ENCODE measurements around the gene IQCB1. TPM values are rescaled to one million over a fixed set of nuclear protein-coding genes. Genes with fewer than 3 reads are reported as not detected.
A peak's percentile ranks its signal among the peaks of the same experiment; 100 is the strongest.
"Not testable (repeated sequence)": the region's sequence is repeated elsewhere in the genome, so short reads cannot be mapped to it uniquely, and the experiment has no call there.

IQCB1 gene
- total RNA-seq, 2 donors from 2014 or later: 12.5 to 30.9 TPM

DNA sequence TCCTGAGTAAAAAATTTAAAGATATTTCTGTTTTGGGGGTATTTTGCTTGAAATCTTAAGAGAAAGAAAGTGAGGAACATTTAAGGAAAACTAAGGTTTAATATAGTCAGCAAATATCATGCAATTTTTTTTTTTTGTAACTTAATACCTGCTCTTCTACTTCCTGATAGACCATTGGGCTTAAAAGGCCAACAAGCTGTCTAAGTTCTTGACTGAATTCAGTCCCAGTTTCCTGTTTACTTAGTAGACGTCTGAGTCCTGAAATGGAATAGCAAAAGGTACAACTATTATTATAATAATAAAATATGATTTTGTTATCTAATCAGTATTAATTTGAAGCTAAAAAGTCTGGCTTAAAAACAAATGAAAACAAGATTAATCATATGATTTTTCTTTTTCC lies 37.9 kb downstream of the IQCB1 start:
- Histone ChIP-seq H3K4me3 (no peak overlapping the region), H3K4me1 (no peaks in the 10 kb centered on the region), H3K27ac (peak overlapping the region in 1 of 4 donors; percentile 11), H3K9me3 (no peaks in the 10 kb centered on the region), H3K36me3 (replicated peaks in 1 of 2; ENCODE audit: insufficient read depth in 1 of 2, low read depth in 2 of 2) (peaks cover 0 to 3% of the 10 kb centered on the region in 2 donors), H3K27me3 (no peaks in the 10 kb centered on the region)
- ATAC-seq (peak; percentile 56), DNase-seq (no peak)
- WGBS, 2 donors: 10 to 13% methylated on average over 1 of the region's 1 CpG
- intact Hi-C loops (cut with DNase I): no loop called here
- TF ChIP-seq, protein P1, sequence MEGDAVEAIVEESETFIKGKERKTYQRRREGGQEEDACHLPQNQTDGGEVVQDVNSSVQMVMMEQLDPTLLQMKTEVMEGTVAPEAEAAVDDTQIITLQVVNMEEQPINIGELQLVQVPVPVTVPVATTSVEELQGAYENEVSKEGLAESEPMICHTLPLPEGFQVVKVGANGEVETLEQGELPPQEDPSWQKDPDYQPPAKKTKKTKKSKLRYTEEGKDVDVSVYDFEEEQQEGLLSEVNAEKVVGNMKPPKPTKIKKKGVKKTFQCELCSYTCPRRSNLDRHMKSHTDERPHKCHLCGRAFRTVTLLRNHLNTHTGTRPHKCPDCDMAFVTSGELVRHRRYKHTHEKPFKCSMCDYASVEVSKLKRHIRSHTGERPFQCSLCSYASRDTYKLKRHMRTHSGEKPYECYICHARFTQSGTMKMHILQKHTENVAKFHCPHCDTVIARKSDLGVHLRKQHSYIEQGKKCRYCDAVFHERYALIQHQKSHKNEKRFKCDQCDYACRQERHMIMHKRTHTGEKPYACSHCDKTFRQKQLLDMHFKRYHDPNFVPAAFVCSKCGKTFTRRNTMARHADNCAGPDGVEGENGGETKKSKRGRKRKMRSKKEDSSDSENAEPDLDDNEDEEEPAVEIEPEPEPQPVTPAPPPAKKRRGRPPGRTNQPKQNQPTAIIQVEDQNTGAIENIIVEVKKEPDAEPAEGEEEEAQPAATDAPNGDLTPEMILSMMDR (IDR thresholded peaks at IDR 0.05): no peak
- no peak for TF ChIP-seq POLR2A (IDR thresholded peaks at IDR 0.05)

- no peaks in the 10 kb centered on the region for H3K9me3 ChIP-seq
- H3K4me1 ChIP-seq: no peaks in the 10 kb centered on the region
- H3K4me3 ChIP-seq: no peak overlapping the region
- WGBS, 2 donors: 86 to 92% methylated on average over 2 of the region's 2 CpGs
- H3K36me3 ChIP-seq (replicated peaks in 1 of 2; ENCODE audit: insufficient read depth in 1 of 2, low read depth in 2 of 2): peaks cover 0 to 2% of the 10 kb centered on the region in 2 donors
- no peaks in the 10 kb centered on the region for H3K27me3 ChIP-seq
- intact Hi-C loops (cut with DNase I): no loop called here
- ATAC-seq (no peak), DNase-seq (no peak)
- no peak for TF ChIP-seq POLR2A (IDR thresholded peaks at IDR 0.05)
- TF ChIP-seq, protein P1 (IDR thresholded peaks at IDR 0.05): no peak
- no peak overlapping the region for H3K27ac ChIP-seq
Measured at GRCh38 chr3:121794264-121794983, 40.4 kb downstream of the IQCB1 start.

- Histone ChIP-seq H3K4me3 (no peak overlapping the region), H3K27me3 (no peaks in the 10 kb centered on the region), H3K27ac (no peak overlapping the region), H3K4me1 (no peaks in the 10 kb centered on the region), H3K36me3 (replicated peaks in 1 of 2; ENCODE audit: insufficient read depth in 1 of 2, low read depth in 2 of 2) (peaks cover 0 to 9% of the 10 kb centered on the region in 2 donors), H3K9me3 (no peaks in the 10 kb centered on the region)
- WGBS, 2 donors: 96 to 97% methylated on average over 3 of the region's 3 CpGs
- no peak for TF ChIP-seq POLR2A (IDR thresholded peaks at IDR 0.05)
- TF ChIP-seq, protein P1 (IDR thresholded peaks at IDR 0.05): no peak
- ATAC-seq: no peak
- DNase-seq: no peak
- intact Hi-C loops (cut with DNase I): no loop called here
Measured at GRCh38 chr3:121793078-121793477, 41.8 kb downstream of the IQCB1 start.

DNA sequence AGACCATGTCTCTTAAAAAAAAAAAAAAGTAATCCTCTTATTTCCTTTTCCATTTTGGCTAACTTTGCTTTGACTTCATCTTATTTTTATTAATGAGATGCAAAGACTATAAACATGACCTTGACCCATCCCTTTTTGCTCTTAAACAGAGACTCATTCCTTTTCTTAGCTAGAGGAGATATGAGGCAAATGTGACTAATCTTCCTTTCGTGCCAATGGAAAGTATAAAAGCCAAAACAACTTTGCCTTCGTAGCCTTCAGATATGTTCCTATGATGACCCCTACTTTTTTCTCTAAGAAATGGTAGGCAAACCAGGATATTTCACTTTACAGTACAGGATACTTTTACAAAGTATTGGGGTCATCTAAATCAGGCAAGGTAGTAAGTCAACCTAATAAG lies 48.4 kb downstream of the IQCB1 start:
- no peak overlapping the region for H3K27ac ChIP-seq
- H3K4me1 ChIP-seq: no peaks in the 10 kb centered on the region
- H3K4me3 ChIP-seq: no peak overlapping the region
- no peaks in the 10 kb centered on the region for H3K9me3 ChIP-seq
- intact Hi-C loops (cut with DNase I): no loop called here
- WGBS, 2 donors: 58 to 72% methylated on average over 2 of the region's 2 CpGs
- no peak for TF ChIP-seq POLR2A (IDR thresholded peaks at IDR 0.05)
- TF ChIP-seq, protein P1 (IDR thresholded peaks at IDR 0.05): no peak
- H3K36me3 ChIP-seq (replicated peaks in 1 of 2; ENCODE audit: insufficient read depth in 1 of 2, low read depth in 2 of 2): peaks cover 0 to 17% of the 10 kb centered on the region in 2 donors
- DNase-seq: no peak
- no peaks in the 10 kb centered on the region for H3K27me3 ChIP-seq
- no peak for ATAC-seq

DNA sequence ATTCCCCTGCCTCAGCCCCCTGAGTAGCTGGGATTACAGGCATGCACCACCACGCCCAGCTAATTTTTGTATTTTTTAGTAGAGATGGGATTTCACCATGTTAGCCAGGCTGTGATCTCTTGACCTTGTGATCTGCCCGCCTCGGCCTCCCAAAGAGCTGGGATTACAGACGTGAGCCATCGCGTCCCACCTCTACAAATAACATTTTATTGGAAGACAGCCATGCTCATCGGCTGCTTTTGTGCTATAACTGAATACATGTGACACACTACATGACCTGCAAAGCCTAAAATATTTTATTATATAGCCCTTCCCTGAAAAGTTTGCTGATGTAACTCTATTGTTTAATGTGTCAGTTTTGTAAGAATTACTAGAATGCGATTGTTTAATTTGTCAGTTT lies 52.1 kb downstream of the IQCB1 start:
- H3K27ac ChIP-seq; H3K9me3 ChIP-seq; intact Hi-C loops (cut with DNase I); DNase-seq; H3K27me3 ChIP-seq; H3K4me3 ChIP-seq; ATAC-seq; H3K4me1 ChIP-seq: not testable (repeated sequence)
- H3K36me3 ChIP-seq (replicated peaks in 1 of 2; ENCODE audit: insufficient read depth in 1 of 2, low read depth in 2 of 2): peaks cover 0 to 19% of the 10 kb centered on the region in 2 donors
- 84 to 85% methylated on average over 8 of the region's 8 CpGs for whole genome bisulfite sequencing, 2 donors
